ENCODE data around the gene SETD2.

Gene SETD2

GRCh38 chr3:46979958-46980497 is 183.9 kb downstream of the SETD2 start:
- DNase-seq: peak; percentile 40

GRCh38 chr3:46978985-46979944 is 184.6 kb downstream of the SETD2 start, which contains the start of gene NBEAL2:
Gene NBEAL2 (plus strand): TSS chr3:46979666. CDS start chr3:46979862, 196 bp downstream.
- peak; percentile 92 for DNase-seq

- no peak for DNase-seq
Measured at GRCh38 chr3:46978381-46978780, 185.5 kb downstream of the SETD2 start.

- DNase-seq: no peak
Measured at GRCh38 chr3:46977811-46978195, 186.1 kb downstream of the SETD2 start.

GRCh38 chr3:46976326-46977190 is 187.4 kb downstream of the SETD2 start, which contains the start of gene CCDC12:
Gene CCDC12 (minus strand): TSS chr3:46976745. CDS start chr3:46976732, 13 bp downstream.
- peak; percentile 98 for DNase-seq

GRCh38 chr3:46974421-46975171 is 189.3 kb downstream of the SETD2 start:
- DNase-seq: no peak

- DNase-seq: no peak
Measured at GRCh38 chr3:46972396-46972795, 191.5 kb downstream of the SETD2 start.

GRCh38 chr3:46971742-46972141 is 192.2 kb downstream of the SETD2 start:
- DNase-seq: no peak

- no peak for DNase-seq
Measured at GRCh38 chr3:46971151-46971550, 192.8 kb downstream of the SETD2 start.

- no peak for DNase-seq
Measured at GRCh38 chr3:46970391-46971091, 193.4 kb downstream of the SETD2 start.

- DNase-seq: no peak
Measured at GRCh38 chr3:46968783-46969428, 195.0 kb downstream of the SETD2 start.

GRCh38 chr3:46966811-46967210 is 197.1 kb downstream of the SETD2 start:
- no peak for DNase-seq
